Transverse colon (tissue), 4 donors: ENCODE measurements around the gene STAT5A. TPM values are rescaled to one million over a fixed set of nuclear protein-coding genes. Genes with fewer than 3 reads are reported as not detected.
"Not testable (repeated sequence)": the region's sequence is repeated elsewhere in the genome, so short reads cannot be mapped to it uniquely, and the experiment has no call there.

Experiments
- DNase-seq: peaks from one replicate; pipeline ENCODE4 v3.0.0-alpha.2; 2019
- H3K27ac ChIP-seq, 4 donors: fragments of 200-600 bp; sonication (generic); 2 replicates each; pipeline ENCODE4 v1.5.1; 2016 to 2018; ENCODE audit warnings: inconsistent platforms in 4 of 4
- H3K27me3 ChIP-seq: fragments of 200-600 bp; sonication (generic); 2 replicates; pipeline ENCODE4 v1.5.1; 2017; ENCODE audit warnings: inconsistent platforms
- H3K36me3 ChIP-seq, 4 donors: fragments of 200-600 bp; sonication (generic); 2 replicates each; pipeline ENCODE4 v1.5.1; 2017 to 2019; ENCODE audit warnings: inconsistent platforms in 4 of 4
- H3K4me1 ChIP-seq, 4 donors: fragments of 200-600 bp; sonication (generic); 2 replicates each; pipeline ENCODE4 v1.5.1; 2017 to 2020; ENCODE audit warnings: inconsistent platforms in 4 of 4
- H3K4me3 ChIP-seq, 4 donors: fragments of 200-600 bp; sonication (generic); 1 replicate in 1 of 4; 2 replicates in 3 of 4; pipeline versions ENCODE4 v1.5.1 to v1.6.1; 2017 to 2019; ENCODE audit warnings: inconsistent platforms in 4 of 4
- H3K9me3 ChIP-seq, 2 donors: fragments of 200-600 bp; sonication (generic); 2 replicates each; pipeline ENCODE4 v1.5.1; 2017 to 2019; ENCODE audit warnings: inconsistent platforms in 2 of 2
- EP300 ChIP-seq: sonication (generic); formaldehyde crosslinking; IDR thresholded peaks from one replicate; pipeline ENCODE4 v1.6.1; 2017; ENCODE audit warnings: antibody characterized with exemption, low read depth
- POLR2A ChIP-seq: fragments of 450-650 bp; IDR thresholded peaks from one replicate; pipeline ENCODE4 v1.6.1; 2016; ENCODE audit warnings: antibody characterized with exemption, mild to moderate bottlenecking, moderate library complexity
- POLR2AphosphoS5 ChIP-seq, 3 donors: sonication (generic); formaldehyde crosslinking; IDR thresholded peaks; one replicate each; pipeline ENCODE4 v1.6.1; 2016; ENCODE audit warnings: antibody characterized with exemption in 3 of 3
- WGBS, 2 donors: methylation state at CpG; one replicate each; pipeline ENCODE4 v1.1.5; 2018; ENCODE audit warnings: low coverage in 1 of 2; 5-methylcytosine and 5-hydroxymethylcytosine counted together
- in situ Hi-C, 4 donors: fragments of 200-750 bp; cut with MboI; loops; one replicate each; pipeline versions ENCODE4 v1.15.0 to v1.15.1; 2017; ENCODE audit warnings: low sequenced_read_pairs in 3 of 4, low pct_ligation_motif_present in 1 of 4, low pct_unique_long_range_greater_than_20kb in 1 of 4
- intact Hi-C: fragments of 100-400 bp; cut with DNase I; formaldehyde crosslinking; loops from one replicate; pipeline ENCODE4 v1.15.1; 2023; ENCODE audit warnings: low total_unique reads
- total RNA-seq, 4 donors: library from RNA; depleted of rRNA; stranded (reverse); fragments of >200 nt; gene quantifications; one replicate each; pipeline ENCODE4 v1.1.0, GENCODE V29; 2016
- TF ChIP-seq, protein P1 (sequence below), 5 experiments: fragments of 200-600 bp in 3 of 5; fragments of 450-650 bp in 2 of 5; sonication (generic) in 3 of 5; IDR thresholded peaks; 1 replicate in 2 of 5; 2 replicates in 3 of 5; pipeline ENCODE4 v1.5.1; 2016 to 2017; ENCODE audit warnings: antibody characterized with exemption in 5 of 5, inconsistent platforms in 3 of 5, mild to moderate bottlenecking in 2 of 5, moderate library complexity in 1 of 5

STAT5A gene
- total RNA-seq, 4 donors from 2014 or later = 36.2 to 93.7 (median 50.3) TPM

DNA sequence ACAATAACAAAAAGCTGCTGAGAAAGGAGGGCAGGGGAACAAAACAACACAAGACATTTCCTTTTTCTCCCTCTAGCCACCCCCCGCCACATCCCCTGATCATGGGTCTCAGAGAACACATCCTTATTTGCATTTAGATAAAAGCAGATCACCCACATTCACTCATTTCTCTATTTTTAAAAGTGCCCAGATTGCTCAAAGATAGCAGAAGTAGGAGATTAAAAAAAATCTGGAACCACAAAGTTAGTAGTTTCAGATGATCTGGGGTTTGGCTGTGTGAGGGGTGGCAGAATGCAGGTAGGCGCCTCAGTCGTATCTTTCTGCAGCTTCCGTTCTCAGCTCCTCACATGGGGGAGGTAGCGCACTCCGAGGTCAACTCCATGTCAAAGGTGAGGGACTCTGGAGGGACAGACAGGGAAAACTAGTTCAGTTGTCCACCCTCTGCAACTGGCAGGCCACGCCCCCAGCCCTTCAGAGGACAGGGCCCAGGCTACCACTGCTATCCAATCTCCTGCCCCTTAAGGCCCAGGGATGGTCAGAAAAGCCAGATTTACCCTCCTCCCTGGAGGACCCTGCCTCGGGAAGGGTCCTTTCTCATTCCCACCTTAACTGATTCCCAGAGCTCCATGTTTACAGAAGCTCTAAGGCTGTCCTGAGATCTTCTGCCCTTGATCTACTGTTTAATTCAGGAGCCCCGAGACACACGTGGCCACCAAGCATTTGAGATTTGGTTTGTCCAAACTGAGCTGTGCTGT, 27.3 kb downstream of the STAT5A start:
- Histone ChIP-seq H3K36me3 (peaks cover 0 to 34% (median 16%) of the 10 kb centered on the region in 4 donors), H3K27ac (peak overlapping the region; percentile 3 to 43 (median 24)), H3K4me1 (peaks cover 12 to 33% (median 21%) of the 10 kb centered on the region in 4 donors), H3K27me3 (no peaks in the 10 kb centered on the region), H3K4me3 (no peak overlapping the region), H3K9me3 (no peaks in the 10 kb centered on the region)
- intact Hi-C loops = no loop called here
- TF ChIP-seq, protein P1, sequence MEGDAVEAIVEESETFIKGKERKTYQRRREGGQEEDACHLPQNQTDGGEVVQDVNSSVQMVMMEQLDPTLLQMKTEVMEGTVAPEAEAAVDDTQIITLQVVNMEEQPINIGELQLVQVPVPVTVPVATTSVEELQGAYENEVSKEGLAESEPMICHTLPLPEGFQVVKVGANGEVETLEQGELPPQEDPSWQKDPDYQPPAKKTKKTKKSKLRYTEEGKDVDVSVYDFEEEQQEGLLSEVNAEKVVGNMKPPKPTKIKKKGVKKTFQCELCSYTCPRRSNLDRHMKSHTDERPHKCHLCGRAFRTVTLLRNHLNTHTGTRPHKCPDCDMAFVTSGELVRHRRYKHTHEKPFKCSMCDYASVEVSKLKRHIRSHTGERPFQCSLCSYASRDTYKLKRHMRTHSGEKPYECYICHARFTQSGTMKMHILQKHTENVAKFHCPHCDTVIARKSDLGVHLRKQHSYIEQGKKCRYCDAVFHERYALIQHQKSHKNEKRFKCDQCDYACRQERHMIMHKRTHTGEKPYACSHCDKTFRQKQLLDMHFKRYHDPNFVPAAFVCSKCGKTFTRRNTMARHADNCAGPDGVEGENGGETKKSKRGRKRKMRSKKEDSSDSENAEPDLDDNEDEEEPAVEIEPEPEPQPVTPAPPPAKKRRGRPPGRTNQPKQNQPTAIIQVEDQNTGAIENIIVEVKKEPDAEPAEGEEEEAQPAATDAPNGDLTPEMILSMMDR (IDR thresholded peaks at IDR 0.05) = no peak
- TF ChIP-seq POLR2AphosphoS5 (IDR thresholded peaks at IDR 0.05) (no peak), EP300 (no peak), POLR2A (no peak)
- 57 to 74% methylated on average over 1 to 10 of the region's 10 CpGs for WGBS, 2 donors
- DNase-seq = peak; percentile 26
- in situ Hi-C loops = loop anchor here in 1 of 4 donors (25.0 kb wide), 1 partner anchor 197 kb away; no protein-coding TSS in a partner anchor

DNA sequence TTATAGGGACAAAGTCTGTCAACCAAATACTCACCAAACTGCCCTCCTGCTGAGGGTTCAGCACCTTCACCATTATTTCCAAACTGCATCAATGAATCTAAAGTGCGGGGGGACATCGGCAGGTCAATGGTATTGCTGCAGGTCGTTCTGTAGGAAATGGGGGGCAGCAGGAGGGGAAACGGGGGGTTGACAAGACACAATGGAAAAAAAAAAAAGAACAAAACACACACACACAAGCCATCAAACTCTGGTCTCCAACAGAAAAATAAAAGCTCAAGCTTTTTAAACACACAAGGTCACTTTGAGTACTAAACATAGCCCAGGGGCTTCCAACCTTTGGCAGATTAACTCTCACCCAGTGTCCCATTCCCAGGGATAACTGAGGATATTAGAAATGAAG, 28.5 kb downstream of the STAT5A start:
- no peak for TF ChIP-seq POLR2A
- no peak for TF ChIP-seq POLR2AphosphoS5 (IDR thresholded peaks at IDR 0.05)
- TF ChIP-seq, protein P1 (IDR thresholded peaks at IDR 0.05) = no peak
- TF ChIP-seq EP300 = no peak
- peaks cover 0 to 39% (median 19%) of the 10 kb centered on the region in 4 donors for H3K36me3 ChIP-seq
- H3K27ac ChIP-seq = no peak overlapping the region
- H3K4me3 ChIP-seq = no peak overlapping the region
- peaks cover 4 to 22% (median 12%) of the 10 kb centered on the region in 4 donors for H3K4me1 ChIP-seq
- WGBS, 2 donors = 87% methylated on average over 4 of the region's 4 CpGs; no CpG with 5 or more reads in 1 of the 2 donors
- no peaks in the 10 kb centered on the region for H3K9me3 ChIP-seq
- in situ Hi-C loops = loop anchor here in 1 of 4 donors (25.0 kb wide), 1 partner anchor 196 kb away; no protein-coding TSS in a partner anchor
- DNase-seq = no peak
- no peaks in the 10 kb centered on the region for H3K27me3 ChIP-seq
- intact Hi-C loops = no loop called here

DNA sequence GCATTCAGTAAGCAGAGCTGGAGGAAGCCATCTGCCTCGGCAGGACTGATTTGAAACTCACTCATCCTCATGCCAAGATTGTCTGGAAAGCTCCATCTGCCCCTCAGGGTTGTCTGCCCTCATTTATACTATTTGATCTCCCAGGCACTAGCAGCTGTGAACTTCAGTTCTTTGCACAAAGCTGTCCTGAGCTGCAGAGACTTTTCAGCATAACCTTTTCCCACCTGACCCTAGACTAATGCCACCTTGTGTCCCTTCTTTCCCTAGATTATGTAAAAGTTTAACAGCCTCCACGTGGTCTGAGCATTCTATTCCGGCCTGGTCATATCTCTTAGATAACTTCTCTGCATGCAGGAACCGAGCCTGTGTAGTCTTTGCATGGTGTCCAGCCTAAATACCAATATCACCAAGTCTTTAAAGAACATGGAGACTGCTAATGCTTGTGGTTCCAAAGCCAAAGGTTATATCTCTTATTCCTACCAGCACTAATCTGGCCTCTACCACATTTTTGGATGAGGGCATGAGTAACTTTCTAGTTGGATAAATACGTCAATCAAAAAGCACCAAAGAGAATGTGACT, 29.1 kb downstream of the STAT5A start:
- in situ Hi-C loops (loop anchor here in 1 of 4 donors (25.0 kb wide), 1 partner anchor 195 kb away; no protein-coding TSS in a partner anchor), intact Hi-C loops (no loop called here)
- no peaks in the 10 kb centered on the region for H3K9me3 ChIP-seq
- H3K4me3 ChIP-seq = no peak overlapping the region
- 70 to 79% methylated on average over 4 to 5 of the region's 5 CpGs for WGBS, 2 donors
- H3K27ac ChIP-seq = no peak overlapping the region
- TF ChIP-seq, protein P1 (IDR thresholded peaks at IDR 0.05) = no peak
- TF ChIP-seq POLR2A (no peak), EP300 (no peak), POLR2AphosphoS5 (IDR thresholded peaks at IDR 0.05) (no peak)
- no peaks in the 10 kb centered on the region for H3K27me3 ChIP-seq
- H3K36me3 ChIP-seq = peaks cover 0 to 45% (median 22%) of the 10 kb centered on the region in 4 donors
- no peak for DNase-seq
- H3K4me1 ChIP-seq = peaks cover 0 to 16% (median 7%) of the 10 kb centered on the region in 4 donors

DNA sequence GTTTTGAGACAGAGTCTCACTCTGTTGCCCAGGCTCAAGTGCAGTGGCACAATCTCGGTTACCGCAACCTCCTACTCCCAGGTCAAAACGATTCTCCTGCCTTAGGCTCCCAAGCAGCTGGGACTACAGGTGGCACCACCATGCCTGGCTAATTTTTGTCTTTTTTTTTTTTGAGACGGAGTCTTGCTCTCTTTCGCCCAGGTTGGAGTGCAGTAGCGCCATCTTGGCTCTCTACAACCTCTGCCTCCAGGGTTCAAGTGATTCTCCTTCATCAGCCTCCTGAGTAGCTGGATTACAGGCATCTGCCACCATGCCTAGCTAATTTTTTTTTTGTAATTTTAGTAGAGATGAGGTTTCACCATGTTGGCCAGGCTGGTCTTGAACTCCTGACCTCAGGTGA, 29.7 kb downstream of the STAT5A start:
- DNase-seq, H3K27ac ChIP-seq, H3K9me3 ChIP-seq, intact Hi-C loops, H3K27me3 ChIP-seq, H3K4me3 ChIP-seq: not testable (repeated sequence)
- in situ Hi-C loops = loop anchor here in 1 of 4 donors (25.0 kb wide), 1 partner anchor 194 kb away; no protein-coding TSS in a partner anchor
- 96% methylated on average over 5 to 6 of the region's 6 CpGs for WGBS, 2 donors
- Histone ChIP-seq H3K36me3 (peaks cover 0 to 47% (median 22%) of the 10 kb centered on the region in 4 donors), H3K4me1 (peaks cover 0 to 15% (median 2%) of the 10 kb centered on the region in 4 donors)
